Measurements from ENCODE around the gene MMP14. TPM values are rescaled to one million over a fixed set of nuclear protein-coding genes. Genes with fewer than 3 reads are reported as not detected.

MMP14 gene
- total and polyA plus RNA-seq, 2 of the 13 experiments (the other 11 are each of a cell fraction or from before 2014, with no cell fraction given), result 5.2 to 9.8 TPM

DNA sequence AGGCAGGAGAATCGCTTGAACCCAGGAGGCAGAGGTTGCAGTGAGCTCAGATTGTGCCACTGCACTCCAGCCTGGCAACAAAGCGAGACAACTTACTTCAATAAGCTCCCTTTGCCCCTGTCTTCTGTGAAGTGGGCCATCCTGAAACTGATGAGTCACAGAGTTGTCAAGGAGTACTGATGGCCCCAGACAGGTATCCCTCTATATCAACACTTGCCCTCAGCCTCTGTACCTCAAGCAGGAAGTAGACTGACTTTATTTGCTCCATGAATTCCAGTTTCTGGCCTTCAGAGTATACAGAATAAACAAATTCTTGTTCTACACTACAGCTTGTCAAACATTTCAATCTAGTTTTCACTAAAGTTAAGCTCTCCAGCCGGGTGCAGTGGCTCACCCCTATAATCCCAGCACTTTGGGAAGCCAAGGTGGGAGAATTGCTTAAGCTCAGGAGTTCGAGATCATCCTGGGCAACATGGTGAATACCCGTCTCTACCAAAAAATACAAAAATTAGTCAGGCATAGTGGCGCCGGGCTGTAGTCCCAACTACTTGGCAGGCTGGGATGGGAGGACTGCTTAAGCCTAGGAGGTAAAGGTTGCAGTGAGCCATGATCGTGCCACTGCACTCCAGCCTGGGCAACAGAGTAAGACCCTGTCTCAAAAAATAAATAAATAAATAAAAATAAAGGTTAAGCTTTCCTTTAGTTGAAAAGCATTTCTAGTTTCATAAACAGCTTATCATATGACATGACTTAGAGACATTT is 18.8 kb downstream of the MMP14 start (continued):
- TF ChIP-seq, protein P1, sequence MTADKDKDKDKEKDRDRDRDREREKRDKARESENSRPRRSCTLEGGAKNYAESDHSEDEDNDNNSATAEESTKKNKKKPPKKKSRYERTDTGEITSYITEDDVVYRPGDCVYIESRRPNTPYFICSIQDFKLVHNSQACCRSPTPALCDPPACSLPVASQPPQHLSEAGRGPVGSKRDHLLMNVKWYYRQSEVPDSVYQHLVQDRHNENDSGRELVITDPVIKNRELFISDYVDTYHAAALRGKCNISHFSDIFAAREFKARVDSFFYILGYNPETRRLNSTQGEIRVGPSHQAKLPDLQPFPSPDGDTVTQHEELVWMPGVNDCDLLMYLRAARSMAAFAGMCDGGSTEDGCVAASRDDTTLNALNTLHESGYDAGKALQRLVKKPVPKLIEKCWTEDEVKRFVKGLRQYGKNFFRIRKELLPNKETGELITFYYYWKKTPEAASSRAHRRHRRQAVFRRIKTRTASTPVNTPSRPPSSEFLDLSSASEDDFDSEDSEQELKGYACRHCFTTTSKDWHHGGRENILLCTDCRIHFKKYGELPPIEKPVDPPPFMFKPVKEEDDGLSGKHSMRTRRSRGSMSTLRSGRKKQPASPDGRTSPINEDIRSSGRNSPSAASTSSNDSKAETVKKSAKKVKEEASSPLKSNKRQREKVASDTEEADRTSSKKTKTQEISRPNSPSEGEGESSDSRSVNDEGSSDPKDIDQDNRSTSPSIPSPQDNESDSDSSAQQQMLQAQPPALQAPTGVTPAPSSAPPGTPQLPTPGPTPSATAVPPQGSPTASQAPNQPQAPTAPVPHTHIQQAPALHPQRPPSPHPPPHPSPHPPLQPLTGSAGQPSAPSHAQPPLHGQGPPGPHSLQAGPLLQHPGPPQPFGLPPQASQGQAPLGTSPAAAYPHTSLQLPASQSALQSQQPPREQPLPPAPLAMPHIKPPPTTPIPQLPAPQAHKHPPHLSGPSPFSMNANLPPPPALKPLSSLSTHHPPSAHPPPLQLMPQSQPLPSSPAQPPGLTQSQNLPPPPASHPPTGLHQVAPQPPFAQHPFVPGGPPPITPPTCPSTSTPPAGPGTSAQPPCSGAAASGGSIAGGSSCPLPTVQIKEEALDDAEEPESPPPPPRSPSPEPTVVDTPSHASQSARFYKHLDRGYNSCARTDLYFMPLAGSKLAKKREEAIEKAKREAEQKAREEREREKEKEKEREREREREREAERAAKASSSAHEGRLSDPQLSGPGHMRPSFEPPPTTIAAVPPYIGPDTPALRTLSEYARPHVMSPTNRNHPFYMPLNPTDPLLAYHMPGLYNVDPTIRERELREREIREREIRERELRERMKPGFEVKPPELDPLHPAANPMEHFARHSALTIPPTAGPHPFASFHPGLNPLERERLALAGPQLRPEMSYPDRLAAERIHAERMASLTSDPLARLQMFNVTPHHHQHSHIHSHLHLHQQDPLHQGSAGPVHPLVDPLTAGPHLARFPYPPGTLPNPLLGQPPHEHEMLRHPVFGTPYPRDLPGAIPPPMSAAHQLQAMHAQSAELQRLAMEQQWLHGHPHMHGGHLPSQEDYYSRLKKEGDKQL (CRISPR knock-in tag; IDR thresholded peaks at IDR 0.05; ENCODE audit: low read depth), result no peak
- TF ChIP-seq, protein P2, sequence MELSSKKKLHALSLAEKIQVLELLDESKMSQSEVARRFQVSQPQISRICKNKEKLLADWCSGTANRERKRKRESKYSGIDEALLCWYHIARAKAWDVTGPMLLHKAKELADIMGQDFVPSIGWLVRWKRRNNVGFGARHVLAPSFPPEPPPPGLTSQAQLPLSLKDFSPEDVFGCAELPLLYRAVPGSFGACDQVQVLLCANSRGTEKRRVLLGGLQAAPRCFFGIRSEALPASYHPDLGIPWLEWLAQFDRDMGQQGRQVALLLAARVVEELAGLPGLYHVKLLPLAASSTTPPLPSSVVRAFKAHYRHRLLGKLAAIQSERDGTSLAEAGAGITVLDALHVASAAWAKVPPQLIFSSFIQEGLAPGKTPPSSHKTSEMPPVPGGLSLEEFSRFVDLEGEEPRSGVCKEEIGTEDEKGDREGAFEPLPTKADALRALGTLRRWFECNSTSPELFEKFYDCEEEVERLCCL (CRISPR knock-in tag; IDR thresholded peaks at IDR 0.05; ENCODE audit: borderline replicate concordance), result no peak
- TF ChIP-seq MAZ (IDR thresholded peaks at IDR 0.05; ENCODE audit: borderline replicate concordance, low read depth, low read length) (no peak), MAZ (CRISPR knock-in tag; IDR thresholded peaks at IDR 0.05; ENCODE audit: low read depth) (no peak), SETDB1 (CRISPR knock-in tag; IDR thresholded peaks at IDR 0.05; ENCODE audit: borderline replicate concordance) (no peak), ZKSCAN5 (CRISPR knock-in tag; IDR thresholded peaks at IDR 0.05) (no peak), ETV5 (CRISPR knock-in tag; IDR thresholded peaks at IDR 0.05; ENCODE audit: borderline replicate concordance) (peak; percentile 68; the same call in 1 of the 2 replicates), ZFP37 (CRISPR knock-in tag; IDR thresholded peaks at IDR 0.05; ENCODE audit: borderline replicate concordance) (no peak), ATAD3A (CRISPR knock-in tag; IDR thresholded peaks at IDR 0.05) (no peak), ZSCAN22 (CRISPR knock-in tag; IDR thresholded peaks at IDR 0.05) (no peak), FOSL1 (CRISPR knock-in tag; IDR thresholded peaks at IDR 0.05; ENCODE audit: borderline replicate concordance) (no peak; the same call in 1 of the 2 replicates), KAT2B (IDR thresholded peaks at IDR 0.05; ENCODE audit: borderline replicate concordance, low read depth, low read length) (no peak), FOXP1 (IDR thresholded peaks at IDR 0.05) (no peak), FOXP1 (CRISPR knock-in tag; IDR thresholded peaks at IDR 0.05) (peak; percentile 70), KDM6A (CRISPR knock-in tag; IDR thresholded peaks at IDR 0.05; ENCODE audit: low read depth) (no peak)
- TF ChIP-seq, protein P3, sequence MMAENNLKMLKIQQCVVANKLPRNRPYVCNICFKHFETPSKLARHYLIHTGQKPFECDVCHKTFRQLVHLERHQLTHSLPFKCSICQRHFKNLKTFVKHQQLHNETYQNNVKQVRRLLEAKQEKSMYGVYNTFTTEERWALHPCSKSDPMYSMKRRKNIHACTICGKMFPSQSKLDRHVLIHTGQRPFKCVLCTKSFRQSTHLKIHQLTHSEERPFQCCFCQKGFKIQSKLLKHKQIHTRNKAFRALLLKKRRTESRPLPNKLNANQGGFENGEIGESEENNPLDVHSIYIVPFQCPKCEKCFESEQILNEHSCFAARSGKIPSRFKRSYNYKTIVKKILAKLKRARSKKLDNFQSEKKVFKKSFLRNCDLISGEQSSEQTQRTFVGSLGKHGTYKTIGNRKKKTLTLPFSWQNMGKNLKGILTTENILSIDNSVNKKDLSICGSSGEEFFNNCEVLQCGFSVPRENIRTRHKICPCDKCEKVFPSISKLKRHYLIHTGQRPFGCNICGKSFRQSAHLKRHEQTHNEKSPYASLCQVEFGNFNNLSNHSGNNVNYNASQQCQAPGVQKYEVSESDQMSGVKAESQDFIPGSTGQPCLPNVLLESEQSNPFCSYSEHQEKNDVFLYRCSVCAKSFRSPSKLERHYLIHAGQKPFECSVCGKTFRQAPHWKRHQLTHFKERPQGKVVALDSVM (CRISPR knock-in tag; IDR thresholded peaks at IDR 0.05), result peak; percentile 9; the same call in 1 of the 2 replicates
- TF ChIP-seq, protein P4, sequence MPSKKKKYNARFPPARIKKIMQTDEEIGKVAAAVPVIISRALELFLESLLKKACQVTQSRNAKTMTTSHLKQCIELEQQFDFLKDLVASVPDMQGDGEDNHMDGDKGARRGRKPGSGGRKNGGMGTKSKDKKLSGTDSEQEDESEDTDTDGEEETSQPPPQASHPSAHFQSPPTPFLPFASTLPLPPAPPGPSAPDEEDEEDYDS (CRISPR knock-in tag; IDR thresholded peaks at IDR 0.05), result no peak; the same call in 1 of the 2 replicates
- TF ChIP-seq, protein P5, sequence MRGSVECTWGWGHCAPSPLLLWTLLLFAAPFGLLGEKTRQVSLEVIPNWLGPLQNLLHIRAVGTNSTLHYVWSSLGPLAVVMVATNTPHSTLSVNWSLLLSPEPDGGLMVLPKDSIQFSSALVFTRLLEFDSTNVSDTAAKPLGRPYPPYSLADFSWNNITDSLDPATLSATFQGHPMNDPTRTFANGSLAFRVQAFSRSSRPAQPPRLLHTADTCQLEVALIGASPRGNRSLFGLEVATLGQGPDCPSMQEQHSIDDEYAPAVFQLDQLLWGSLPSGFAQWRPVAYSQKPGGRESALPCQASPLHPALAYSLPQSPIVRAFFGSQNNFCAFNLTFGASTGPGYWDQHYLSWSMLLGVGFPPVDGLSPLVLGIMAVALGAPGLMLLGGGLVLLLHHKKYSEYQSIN (CRISPR knock-in tag; IDR thresholded peaks at IDR 0.05; ENCODE audit: borderline replicate concordance), result no peak
